GM12878 (cell line): ENCODE results near the gene ADAMTS7. TPM values are rescaled to one million over a fixed set of nuclear protein-coding genes. Genes with fewer than 3 reads are reported as not detected.
A peak's percentile ranks its signal among the peaks of the same experiment; 100 is the strongest.

Experiments
- ATF7 ChIP-seq: fragments of 450-650 bp; IDR thresholded peaks from 2 replicates; pipeline ENCODE4 v1.6.1; 2016; ENCODE audit warnings: low read depth, mild to moderate bottlenecking
- IKZF1 ChIP-seq: fragments of 450-650 bp; conservative IDR thresholded peaks from 2 replicates; pipeline ENCODE4 v1.6.1; 2017; ENCODE audit warnings: antibody characterized with exemption, mild to moderate bottlenecking
- IKZF2 ChIP-seq, 2 experiments: fragments of 450-650 bp; IDR thresholded peaks; 2 replicates each; pipeline ENCODE4 v1.6.1; 2017; ENCODE audit warnings: mild to moderate bottlenecking in 2 of 2, moderate library complexity in 2 of 2
- IRF4 ChIP-seq: IDR thresholded peaks from 2 replicates; pipeline ENCODE4 v1.6.1; 2011; ENCODE audit warnings: low read depth, low read length
- JUNB ChIP-seq: IDR thresholded peaks from 2 replicates; pipeline ENCODE4 v1.6.1; 2016; ENCODE audit warnings: antibody characterized with exemption, mild to moderate bottlenecking
- LARP7 ChIP-seq: fragments of 450-650 bp; IDR thresholded peaks from 2 replicates; pipeline ENCODE4 v1.6.1; 2017; ENCODE audit warnings: mild to moderate bottlenecking
- MEF2B ChIP-seq: fragments of 450-650 bp; IDR thresholded peaks from 2 replicates; pipeline ENCODE4 v1.6.1; 2018; ENCODE audit warnings: mild to moderate bottlenecking, moderate library complexity; ENCODE audit not compliant: partially characterized antibody, poor library complexity, severe bottlenecking
- MTA2 ChIP-seq: fragments of 450-650 bp; IDR thresholded peaks from 2 replicates; pipeline ENCODE4 v1.6.1; 2016; ENCODE audit warnings: low read depth, mild to moderate bottlenecking, moderate library complexity
- NR2F1 ChIP-seq: fragments of 450-650 bp; conservative IDR thresholded peaks from 2 replicates; pipeline ENCODE4 v1.6.1; 2017; ENCODE audit warnings: mild to moderate bottlenecking
- PAX5 ChIP-seq: IDR thresholded peaks from 2 replicates; pipeline ENCODE4 v1.6.1; 2011; ENCODE audit warnings: low read depth, low read length, borderline replicate concordance
- POU2F2 ChIP-seq: IDR thresholded peaks from 3 replicates; pipeline ENCODE4 v1.6.1; 2011; ENCODE audit warnings: low read depth, mild to moderate bottlenecking, low read length, borderline replicate concordance
- RELA ChIP-seq: fragments of 450-650 bp; IDR thresholded peaks from 2 replicates; pipeline ENCODE4 v1.8.0; 2014; ENCODE audit warnings: borderline replicate concordance; ENCODE audit not compliant: partially characterized antibody
- RELB ChIP-seq: fragments of 450-650 bp; IDR thresholded peaks from 2 replicates; pipeline ENCODE4 v1.6.1; 2017; ENCODE audit warnings: low read depth, mild to moderate bottlenecking, moderate library complexity
- SKIL ChIP-seq: fragments of 450-650 bp; IDR thresholded peaks from 2 replicates; pipeline ENCODE4 v1.6.1; 2017; ENCODE audit warnings: mild to moderate bottlenecking, low read depth, inconsistent platforms; ENCODE audit not compliant: poor library complexity, severe bottlenecking
- ZNF687 ChIP-seq: fragments of 450-650 bp; IDR thresholded peaks from 2 replicates; pipeline ENCODE4 v1.6.1; 2017; ENCODE audit warnings: mild to moderate bottlenecking, moderate library complexity
- polyA plus RNA-seq, 11 experiments: library from polyadenylated mRNA; depleted of rRNA in 4 of 11; unstranded in 6 of 11; stranded (reverse) in 5 of 11; fragments of >200 nt; fragmentation: Nextera tagmentation in 4 of 11; fragmentation: Illumina TruSeq in 1 of 11; extraction: Ambion mirVana in 4 of 11; extraction: Trizol in 1 of 11; gene quantifications; 1 replicate in 1 of 11; 2 replicates in 10 of 11; pipeline versions ENCODE4 v1.2.1 to v1.2.3, GENCODE V29; 2011 to 2016; ENCODE audit warnings: inconsistent platforms in 2 of 11, missing spikeins in 2 of 11, low read depth in 1 of 11
- total RNA-seq, 4 experiments: library from RNA; depleted of rRNA in 3 of 4; stranded (reverse); fragments of >200 nt in 3 of 4; fragmentation: Illumina TruSeq in 1 of 4; extraction: Trizol in 1 of 4; gene quantifications; 2 replicates each; pipeline versions ENCODE4 v1.2.1 to v1.2.3, GENCODE V29; 2013 to 2021

ADAMTS7 gene
- total and polyA plus RNA-seq, 10 of the 15 experiments (the other 5 are each of a cell fraction or from before 2014, with no cell fraction given) = 0.03 to 0.28 (median 0.06) TPM; not detected in 6

- TF ChIP-seq ZNF687 (peak; percentile 69), IRF4 (peak; percentile 15; the same call in 1 of the 2 replicates), POU2F2 (peak; percentile 24; the same call in 1 of the 3 replicates), LARP7 (peak; percentile 79; the same call in 1 of the 2 replicates), RELA (peak; percentile 68), ATF7 (peak; percentile 58), MTA2 (peak; percentile 58; the same call in 1 of the 2 replicates), IKZF2 (IDR thresholded peaks at IDR 0.05) (peak; percentile 75 to 87), MEF2B (peak; percentile 95), JUNB (peak; percentile 64; the same call in 1 of the 2 replicates), IKZF1 (peak; percentile 81), SKIL (peak; percentile 77), NR2F1 (peak; percentile 38; the same call in 1 of the 2 replicates), PAX5 (peak; percentile 75; the same call in 1 of the 2 replicates), RELB (peak; percentile 83)
Measured at GRCh38 chr15:78756781-78757635, 54.3 kb downstream of the ADAMTS7 start (continued).
